OCI-LY1 (cell line): ENCODE data around the gene ZNF827.

ENCODE experiments used
- H2AFZ ChIP-seq: fragments of 200-600 bp; sonication (generic), shearing (Covaris generic); 2 replicates; pipeline ENCODE4 v1.6.0; 2014; ENCODE audit warnings: antibody characterized with exemption, mild to moderate bottlenecking, low read length
- H3F3A ChIP-seq: fragments of 200-600 bp; sonication (generic), shearing (Covaris generic); 2 replicates; pipeline ENCODE4 v1.6.0; 2014; ENCODE audit warnings: mild to moderate bottlenecking, antibody characterized with exemption, low read length, moderate library complexity; ENCODE audit not compliant: insufficient read depth
- H3K27ac ChIP-seq: fragments of 200-600 bp; sonication (generic); 2 replicates; pipeline ENCODE4 v1.5.1; 2014; ENCODE audit warnings: low read length, mixed run types, mild to moderate bottlenecking, low read depth; ENCODE audit not compliant: poor library complexity, severe bottlenecking
- H3K27me3 ChIP-seq: fragments of 200-600 bp; sonication (generic); 2 replicates; pipeline ENCODE4 v1.6.0; 2014; ENCODE audit warnings: antibody characterized with exemption, mild to moderate bottlenecking, low read length, moderate library complexity; ENCODE audit not compliant: insufficient read depth
- H3K36me3 ChIP-seq: fragments of 200-600 bp; sonication (generic); 2 replicates; pipeline ENCODE4 v1.6.1; 2014; ENCODE audit warnings: mild to moderate bottlenecking, antibody characterized with exemption, low read length, moderate library complexity, mixed read lengths; ENCODE audit not compliant: insufficient read depth
- H3K4me1 ChIP-seq: fragments of 200-600 bp; sonication (generic); 2 replicates; pipeline ENCODE4 v1.5.1; 2014; ENCODE audit warnings: mild to moderate bottlenecking, low read length, moderate library complexity; ENCODE audit not compliant: insufficient read depth, severe bottlenecking
- H3K4me2 ChIP-seq: fragments of 200-600 bp; sonication (generic), shearing (Covaris generic); 2 replicates; pipeline ENCODE4 v1.6.1; 2014; ENCODE audit warnings: low read length
- H3K4me3 ChIP-seq: fragments of 200-600 bp; sonication (generic); 2 replicates; pipeline ENCODE4 v1.5.1; 2014; ENCODE audit warnings: low read length, low read depth, mild to moderate bottlenecking, mixed read lengths; ENCODE audit not compliant: poor library complexity, severe bottlenecking
- H3K79me2 ChIP-seq: fragments of 200-600 bp; shearing (Covaris generic); 2 replicates; pipeline ENCODE4 v1.6.1; 2016; ENCODE audit warnings: mixed run types, low read length, mixed read lengths; ENCODE audit not compliant: insufficient read depth
- H3K9ac ChIP-seq: fragments of 200-600 bp; sonication (generic), shearing (Covaris generic); 2 replicates; pipeline ENCODE4 v1.6.1; 2014; ENCODE audit warnings: mild to moderate bottlenecking, low read length, mixed read lengths
- H3K9me2 ChIP-seq: fragments of 200-600 bp; sonication (generic), shearing (Covaris generic); 2 replicates; pipeline ENCODE4 v1.6.1; 2014; ENCODE audit warnings: low read depth, mild to moderate bottlenecking, low read length, mixed read lengths
- H3K9me3 ChIP-seq: fragments of 200-600 bp; shearing (Covaris generic); 2 replicates; pipeline ENCODE4 v1.6.1; 2014; ENCODE audit warnings: low read length, mixed read lengths
- H4K20me1 ChIP-seq: fragments of 200-600 bp; sonication (generic), shearing (Covaris generic); 2 replicates; pipeline ENCODE4 v1.6.0; 2016; ENCODE audit warnings: mild to moderate bottlenecking, low read length; ENCODE audit not compliant: insufficient read depth
- CTCF ChIP-seq: fragments of 200-600 bp; sonication (generic), shearing (Covaris generic); IDR thresholded peaks from 2 replicates; pipeline ENCODE4 v1.5.1; 2017; ENCODE audit warnings: mild to moderate bottlenecking, antibody characterized with exemption, low read length, moderate library complexity, mixed read lengths
- EZH2 ChIP-seq: fragments of 200-600 bp; sonication (generic), shearing (Covaris generic); IDR thresholded peaks from 2 replicates; pipeline ENCODE4 v1.8.0; 2017; ENCODE audit warnings: borderline replicate concordance, mixed run types, mild to moderate bottlenecking, antibody characterized with exemption, low read length, moderate library complexity, mixed read lengths

Gene ZNF827

GRCh38 chr4:145799223-145799622 is 139.4 kb downstream of the ZNF827 start:
- Histone ChIP-seq H3K4me1 (no peaks in the 10 kb centered on the region), H3K27ac (no peak overlapping the region), H3K4me3 (no peak overlapping the region), H2AFZ (no peak overlapping the region), H3F3A (no peaks in the 10 kb centered on the region), H3K27me3 (no peaks in the 10 kb centered on the region), H3K9me2 (no peaks in the 10 kb centered on the region), H4K20me1 (no peaks in the 10 kb centered on the region), H3K36me3 (peaks cover 5% of the 10 kb centered on the region; the same call in 1 of the 2 replicates), H3K79me2 (no peaks in the 10 kb centered on the region), H3K9me3 (no peaks in the 10 kb centered on the region), H3K4me2 (no peak overlapping the region), H3K9ac (no peak overlapping the region)
- TF ChIP-seq CTCF (no peak), EZH2 (no peak)

GRCh38 chr4:145797278-145797677 is 141.3 kb downstream of the ZNF827 start:
- H3K27me3 ChIP-seq = no peaks in the 10 kb centered on the region
- no peaks in the 10 kb centered on the region for H3K79me2 ChIP-seq
- no peaks in the 10 kb centered on the region for H3K4me1 ChIP-seq
- no peak overlapping the region for H3K27ac ChIP-seq
- peaks cover 11% of the 10 kb centered on the region; the same call in 1 of the 2 replicates for H3K36me3 ChIP-seq
- no peak for TF ChIP-seq CTCF
- no peak for TF ChIP-seq EZH2
- H3K9me2 ChIP-seq = no peaks in the 10 kb centered on the region
- no peak overlapping the region for H3K9ac ChIP-seq
- no peaks in the 10 kb centered on the region for H4K20me1 ChIP-seq
- no peaks in the 10 kb centered on the region for H3K9me3 ChIP-seq
- H3K4me3 ChIP-seq = no peak overlapping the region
- no peak overlapping the region for H3K4me2 ChIP-seq
- H2AFZ ChIP-seq = no peak overlapping the region
- H3F3A ChIP-seq = no peaks in the 10 kb centered on the region

GRCh38 chr4:145796346-145796745 is 142.3 kb downstream of the ZNF827 start:
- H3K9me3 ChIP-seq = no peaks in the 10 kb centered on the region
- TF ChIP-seq EZH2 = no peak
- no peak for TF ChIP-seq CTCF
- H3K4me3 ChIP-seq = no peak overlapping the region
- no peaks in the 10 kb centered on the region for H3K9me2 ChIP-seq
- H3K4me2 ChIP-seq = no peak overlapping the region
- no peak overlapping the region for H2AFZ ChIP-seq
- H3F3A ChIP-seq = no peaks in the 10 kb centered on the region
- no peak overlapping the region for H3K9ac ChIP-seq
- H4K20me1 ChIP-seq = no peaks in the 10 kb centered on the region
- H3K79me2 ChIP-seq = no peaks in the 10 kb centered on the region
- H3K27ac ChIP-seq = no peak overlapping the region
- peaks cover 17% of the 10 kb centered on the region; the same call in 1 of the 2 replicates for H3K36me3 ChIP-seq
- H3K4me1 ChIP-seq = no peaks in the 10 kb centered on the region
- H3K27me3 ChIP-seq = no peaks in the 10 kb centered on the region
